Adrenal gland (tissue), 5 donors: ENCODE measurements around the gene HOXD12.

Experiments
- CTCF ChIP-seq, 6 experiments: fragments of 450-650 bp in 4 of 6; fragments of 200-600 bp in 2 of 6; sonication (generic) in 1 of 6; IDR thresholded peaks; 1 replicate in 5 of 6; 2 replicates in 1 of 6; pipeline versions ENCODE4 v1.5.1 to v1.8.0; 2016 to 2021; ENCODE audit warnings: antibody characterized with exemption in 6 of 6, mild to moderate bottlenecking in 2 of 6, moderate library complexity in 1 of 6
- POLR2A ChIP-seq, 2 donors: fragments of 450-650 bp; IDR thresholded peaks; one replicate each; pipeline ENCODE4 v1.6.1; 2017; ENCODE audit warnings: antibody characterized with exemption in 2 of 2, mild to moderate bottlenecking in 2 of 2, moderate library complexity in 1 of 2
- donor health status: DM: no; HTN: no; CAD: no.

GRCh38 chr2:176082824-176083751 is 16.5 kb upstream of the HOXD12 start:
- TF ChIP-seq POLR2A (IDR thresholded peaks at IDR 0.05) (no peak), CTCF (IDR thresholded peaks at IDR 0.05) (no peak)
